OCI-LY1 (cell line): ENCODE data around the gene ATG7.

Source experiments
- EZH2 ChIP-seq: fragments of 200-600 bp; sonication (generic), shearing (Covaris generic); IDR thresholded peaks from 2 replicates; pipeline ENCODE4 v1.8.0; 2017; ENCODE audit warnings: borderline replicate concordance, mixed run types, mild to moderate bottlenecking, antibody characterized with exemption, low read length, moderate library complexity, mixed read lengths
- TF ChIP-seq, protein P1 (sequence below): fragments of 200-600 bp; sonication (generic), shearing (Covaris generic); IDR thresholded peaks from 2 replicates; pipeline ENCODE4 v1.5.1; 2017; ENCODE audit warnings: mild to moderate bottlenecking, antibody characterized with exemption, low read length, moderate library complexity, mixed read lengths

DNA sequence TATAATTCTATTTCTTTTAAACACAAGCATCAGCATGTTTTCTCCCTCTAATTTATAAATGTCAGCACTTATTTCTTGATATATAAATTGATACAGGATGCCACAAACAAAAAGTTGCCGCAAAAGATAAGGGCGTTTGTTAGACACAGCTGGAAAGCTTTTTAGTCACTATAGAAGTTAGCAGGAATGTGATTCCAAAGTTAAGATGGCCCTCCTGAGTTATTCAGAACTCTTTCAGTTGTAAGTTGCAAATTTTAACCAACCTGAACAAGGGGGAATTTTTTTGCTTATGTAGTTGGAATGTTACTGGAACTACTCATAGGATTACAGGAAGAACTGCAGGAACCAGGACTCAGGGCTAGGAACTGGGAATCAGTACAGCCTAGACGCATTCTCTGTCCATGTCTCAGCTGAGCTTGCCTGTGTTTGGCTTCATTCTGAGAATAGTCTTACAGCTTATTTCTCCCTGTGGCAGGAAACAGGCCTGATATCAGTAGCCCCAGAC is 205.3 kb downstream of the ATG7 start:
- TF ChIP-seq, protein P1, sequence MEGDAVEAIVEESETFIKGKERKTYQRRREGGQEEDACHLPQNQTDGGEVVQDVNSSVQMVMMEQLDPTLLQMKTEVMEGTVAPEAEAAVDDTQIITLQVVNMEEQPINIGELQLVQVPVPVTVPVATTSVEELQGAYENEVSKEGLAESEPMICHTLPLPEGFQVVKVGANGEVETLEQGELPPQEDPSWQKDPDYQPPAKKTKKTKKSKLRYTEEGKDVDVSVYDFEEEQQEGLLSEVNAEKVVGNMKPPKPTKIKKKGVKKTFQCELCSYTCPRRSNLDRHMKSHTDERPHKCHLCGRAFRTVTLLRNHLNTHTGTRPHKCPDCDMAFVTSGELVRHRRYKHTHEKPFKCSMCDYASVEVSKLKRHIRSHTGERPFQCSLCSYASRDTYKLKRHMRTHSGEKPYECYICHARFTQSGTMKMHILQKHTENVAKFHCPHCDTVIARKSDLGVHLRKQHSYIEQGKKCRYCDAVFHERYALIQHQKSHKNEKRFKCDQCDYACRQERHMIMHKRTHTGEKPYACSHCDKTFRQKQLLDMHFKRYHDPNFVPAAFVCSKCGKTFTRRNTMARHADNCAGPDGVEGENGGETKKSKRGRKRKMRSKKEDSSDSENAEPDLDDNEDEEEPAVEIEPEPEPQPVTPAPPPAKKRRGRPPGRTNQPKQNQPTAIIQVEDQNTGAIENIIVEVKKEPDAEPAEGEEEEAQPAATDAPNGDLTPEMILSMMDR = no peak
- TF ChIP-seq EZH2 = no peak
